ENCODE data around the gene ELMO2. TPM values are rescaled to one million over a fixed set of nuclear protein-coding genes. Genes with fewer than 3 reads are reported as not detected.
A peak's percentile ranks its signal among the peaks of the same experiment; 100 is the strongest.

ELMO2 gene
- total and polyA plus RNA-seq, 2 experiments from 2014 or later, result 38.4 to 51.1 TPM

GRCh38 chr20:46378412-46379009 is 27.9 kb downstream of the ELMO2 start:
- no peak overlapping the region for H3K4me2 ChIP-seq (ENCODE audit: unreplicated experiment)
- H3K27me3 ChIP-seq (replicated peaks; ENCODE audit: insufficient read depth), result no peaks in the 10 kb centered on the region
- H3K9me3 ChIP-seq (ENCODE audit: low read depth), result no peaks in the 10 kb centered on the region
- H3K4me1 ChIP-seq (ENCODE audit: insufficient read depth), result peaks cover 4% of the 10 kb centered on the region; the same call in 1 of the 2 replicates
- no peak for DNase-seq
- no peak for TF ChIP-seq EZH2 (IDR thresholded peaks at IDR 0.05; ENCODE audit: insufficient read depth, poor library complexity, severe bottlenecking)
- TF ChIP-seq EZH2phosphoT487 (IDR thresholded peaks at IDR 0.05; ENCODE audit: insufficient read depth, low read depth), result no peak
- H3K4me3 ChIP-seq, result no peak overlapping the region
- in situ Hi-C loops (cut with MboI), result no loop called here
- H3K36me3 ChIP-seq (ENCODE audit: low read depth), result peaks cover 44% of the 10 kb centered on the region; the same call in 1 of the 2 replicates
- 71 to 75% methylated on average over 2 of the region's 2 CpGs for WGBS, 2 experiments (ENCODE audit: low coverage in 1 of 2, low lambda C conversion rate in 2 of 2, missing lambda C conversion rate in 2 of 2)
- no peak overlapping the region for H3K27ac ChIP-seq
- no peaks in the 10 kb centered on the region for H3K79me2 ChIP-seq (ENCODE audit: insufficient read depth)
- no peaks in the 10 kb centered on the region for H3K9me2 ChIP-seq (ENCODE audit: insufficient read depth)
- H3F3A ChIP-seq (ENCODE audit: insufficient read depth), result no peaks in the 10 kb centered on the region
- no peaks in the 10 kb centered on the region for H4K20me1 ChIP-seq (ENCODE audit: insufficient read depth)
- H2AFZ ChIP-seq, result no peak overlapping the region
- H3K9ac ChIP-seq, result no peak overlapping the region

- in situ Hi-C loops (cut with MboI), result no loop called here
- TF ChIP-seq EZH2 (IDR thresholded peaks at IDR 0.05; ENCODE audit: insufficient read depth, poor library complexity, severe bottlenecking), result no peak
- TF ChIP-seq EZH2phosphoT487 (IDR thresholded peaks at IDR 0.05; ENCODE audit: insufficient read depth, low read depth), result no peak
- Histone ChIP-seq H3K4me3 (no peak overlapping the region), H3K4me2 (ENCODE audit: unreplicated experiment) (no peak overlapping the region), H3K27me3 (replicated peaks; ENCODE audit: insufficient read depth) (no peaks in the 10 kb centered on the region), H3K36me3 (ENCODE audit: low read depth) (peaks cover 44% of the 10 kb centered on the region; the same call in 1 of the 2 replicates), H3K27ac (no peak overlapping the region), H3K79me2 (ENCODE audit: insufficient read depth) (no peaks in the 10 kb centered on the region), H3K4me1 (ENCODE audit: insufficient read depth) (peaks cover 4% of the 10 kb centered on the region; the same call in 1 of the 2 replicates), H4K20me1 (ENCODE audit: insufficient read depth) (no peaks in the 10 kb centered on the region), H3K9ac (no peak overlapping the region), H2AFZ (no peak overlapping the region), H3K9me2 (ENCODE audit: insufficient read depth) (no peaks in the 10 kb centered on the region), H3F3A (ENCODE audit: insufficient read depth) (no peaks in the 10 kb centered on the region), H3K9me3 (ENCODE audit: low read depth) (no peaks in the 10 kb centered on the region)
- 78 to 81% methylated on average over 7 of the region's 7 CpGs for WGBS, 2 experiments (ENCODE audit: low coverage in 1 of 2, low lambda C conversion rate in 2 of 2, missing lambda C conversion rate in 2 of 2)
- DNase-seq, result no peak
Measured at GRCh38 chr20:46377518-46377917, 28.9 kb downstream of the ELMO2 start.

DNA sequence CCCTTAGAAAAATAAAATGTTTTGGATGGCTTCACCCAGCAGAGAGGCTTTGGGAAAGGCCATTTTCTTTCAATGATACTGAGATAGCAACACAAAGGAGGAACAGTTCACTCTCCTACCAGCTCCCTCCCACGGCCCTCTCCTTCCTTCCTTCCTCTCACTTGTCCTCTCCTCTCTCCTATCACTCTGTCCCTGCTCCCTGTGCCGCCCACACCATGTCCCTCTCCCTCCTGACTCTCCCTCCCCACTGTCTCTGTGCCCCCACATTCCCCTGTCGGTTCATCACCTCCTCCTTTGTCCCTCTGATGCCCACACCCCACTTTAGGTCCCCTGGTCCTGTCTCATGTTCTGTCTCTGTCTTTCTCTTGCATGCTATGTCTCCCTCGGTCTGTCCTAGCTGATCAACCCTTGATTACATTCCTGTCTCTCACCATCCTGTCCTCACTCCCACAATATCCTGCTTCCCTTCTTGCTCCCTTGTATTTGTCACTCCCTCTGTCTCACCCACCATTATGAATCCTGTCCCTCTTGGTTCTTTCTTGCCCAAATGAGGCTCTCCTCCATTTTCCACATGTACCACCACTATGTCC is 30.1 kb downstream of the ELMO2 start:
- peaks cover 4% of the 10 kb centered on the region; the same call in 1 of the 2 replicates for H3K4me1 ChIP-seq (ENCODE audit: insufficient read depth)
- H3K4me3 ChIP-seq, result no peak overlapping the region
- in situ Hi-C loops (cut with MboI), result no loop called here
- H2AFZ ChIP-seq, result no peak overlapping the region
- TF ChIP-seq EZH2phosphoT487 (IDR thresholded peaks at IDR 0.05; ENCODE audit: insufficient read depth, low read depth), result no peak
- no peak for TF ChIP-seq EZH2 (IDR thresholded peaks at IDR 0.05; ENCODE audit: insufficient read depth, poor library complexity, severe bottlenecking)
- H3K27me3 ChIP-seq (replicated peaks; ENCODE audit: insufficient read depth), result no peaks in the 10 kb centered on the region
- H3K79me2 ChIP-seq (ENCODE audit: insufficient read depth), result no peaks in the 10 kb centered on the region
- H3K9me3 ChIP-seq (ENCODE audit: low read depth), result no peaks in the 10 kb centered on the region
- peaks cover 50% of the 10 kb centered on the region; the same call in 1 of the 2 replicates for H3K36me3 ChIP-seq (ENCODE audit: low read depth)
- no peak overlapping the region for H3K9ac ChIP-seq
- WGBS, 2 experiments (ENCODE audit: low coverage in 1 of 2, low lambda C conversion rate in 2 of 2, missing lambda C conversion rate in 2 of 2), result 75 to 84% methylated on average over 4 of the region's 4 CpGs
- DNase-seq, result no peak
- no peaks in the 10 kb centered on the region for H3F3A ChIP-seq (ENCODE audit: insufficient read depth)
- H3K27ac ChIP-seq, result no peak overlapping the region
- H3K4me2 ChIP-seq (ENCODE audit: unreplicated experiment), result no peak overlapping the region
- H4K20me1 ChIP-seq (ENCODE audit: insufficient read depth), result no peaks in the 10 kb centered on the region
- no peaks in the 10 kb centered on the region for H3K9me2 ChIP-seq (ENCODE audit: insufficient read depth)

DNA sequence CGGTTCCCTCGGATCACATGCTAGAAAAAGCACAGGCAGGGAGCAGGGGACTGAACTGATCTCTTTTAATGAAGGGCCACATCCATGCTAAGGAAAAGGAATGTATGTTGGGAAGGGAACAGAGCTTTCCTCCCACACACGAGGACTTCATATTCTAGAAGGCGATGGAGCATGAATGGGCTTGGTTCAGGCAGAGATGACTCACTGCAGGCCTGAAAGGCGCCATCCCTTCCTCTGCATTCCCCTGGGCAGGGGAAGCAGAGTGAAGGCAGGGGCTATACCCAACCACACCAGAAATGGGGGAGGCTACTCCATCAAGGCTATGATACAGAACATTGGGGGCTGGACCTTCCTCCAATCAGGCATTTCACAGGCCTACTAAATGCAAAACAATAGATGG is 30.6 kb downstream of the ELMO2 start:
- H3K9ac ChIP-seq, result no peak overlapping the region
- WGBS, 2 experiments (ENCODE audit: low coverage in 1 of 2, low lambda C conversion rate in 2 of 2, missing lambda C conversion rate in 2 of 2), result 70 to 73% methylated on average over 5 of the region's 5 CpGs
- no peaks in the 10 kb centered on the region for H3K9me2 ChIP-seq (ENCODE audit: insufficient read depth)
- no peak overlapping the region for H2AFZ ChIP-seq
- H3K79me2 ChIP-seq (ENCODE audit: insufficient read depth), result no peaks in the 10 kb centered on the region
- peaks cover 4% of the 10 kb centered on the region; the same call in 1 of the 2 replicates for H3K4me1 ChIP-seq (ENCODE audit: insufficient read depth)
- H3K4me3 ChIP-seq, result no peak overlapping the region
- H3K4me2 ChIP-seq (ENCODE audit: unreplicated experiment), result no peak overlapping the region
- no peak for TF ChIP-seq EZH2 (IDR thresholded peaks at IDR 0.05; ENCODE audit: insufficient read depth, poor library complexity, severe bottlenecking)
- TF ChIP-seq EZH2phosphoT487 (IDR thresholded peaks at IDR 0.05; ENCODE audit: insufficient read depth, low read depth), result no peak
- no peaks in the 10 kb centered on the region for H3F3A ChIP-seq (ENCODE audit: insufficient read depth)
- no peaks in the 10 kb centered on the region for H3K27me3 ChIP-seq (replicated peaks; ENCODE audit: insufficient read depth)
- DNase-seq, result peak; percentile 55
- H3K36me3 ChIP-seq (ENCODE audit: low read depth), result peaks cover 50% of the 10 kb centered on the region
- no peaks in the 10 kb centered on the region for H3K9me3 ChIP-seq (ENCODE audit: low read depth)
- no peak overlapping the region for H3K27ac ChIP-seq
- in situ Hi-C loops (cut with MboI), result no loop called here
- H4K20me1 ChIP-seq (ENCODE audit: insufficient read depth), result no peaks in the 10 kb centered on the region

Data from GM23248 (cell line).